GM18526 (cell line): ENCODE measurements around the gene GUCY2C.

ENCODE experiments used
- POLR2A ChIP-seq: IDR thresholded peaks from 3 replicates; pipeline ENCODE4 v1.6.1; 2011; ENCODE audit not compliant: insufficient read length; ENCODE audit errors: extremely low read depth

The GUCY2C gene

DNA sequence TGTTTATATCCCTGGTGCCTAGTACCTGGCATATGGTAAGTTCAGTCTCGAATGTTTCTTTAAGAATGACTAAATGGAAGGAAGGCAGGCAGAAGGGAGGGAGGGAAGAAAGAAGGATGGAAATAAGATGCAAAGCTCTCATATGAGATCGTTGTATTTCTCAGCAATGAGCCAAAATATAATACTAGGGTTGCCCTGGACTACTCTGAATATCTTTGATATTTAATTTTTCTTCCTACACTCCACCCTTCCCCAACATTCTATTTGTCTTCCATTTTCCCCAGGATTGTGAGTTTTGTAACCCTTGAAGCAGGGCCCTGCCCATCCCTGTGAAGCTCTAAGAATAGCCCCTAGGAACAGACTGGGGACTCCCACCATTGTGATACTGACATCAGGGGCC lies 43.9 kb downstream of the GUCY2C start:
- TF ChIP-seq POLR2A, result no peak

DNA sequence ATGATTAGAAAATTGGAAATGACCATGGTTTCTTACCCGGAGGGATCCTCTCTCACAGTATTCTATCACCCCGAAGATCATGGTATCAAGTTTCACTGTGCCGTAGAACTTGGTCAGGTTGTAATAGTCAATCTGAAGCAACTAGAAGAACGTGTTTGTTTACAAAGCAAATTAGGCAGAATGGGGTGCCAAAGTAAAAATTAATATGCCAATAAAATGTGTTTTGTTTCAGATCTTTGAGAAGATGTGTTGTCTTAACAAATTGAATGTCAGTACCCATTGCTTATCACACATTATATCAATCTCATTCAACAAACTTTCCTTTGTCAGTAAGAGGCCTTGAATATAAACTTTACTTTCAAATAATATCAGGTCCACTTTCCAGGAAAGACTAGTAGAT lies 45.0 kb downstream of the GUCY2C start:
- no peak for TF ChIP-seq POLR2A

DNA sequence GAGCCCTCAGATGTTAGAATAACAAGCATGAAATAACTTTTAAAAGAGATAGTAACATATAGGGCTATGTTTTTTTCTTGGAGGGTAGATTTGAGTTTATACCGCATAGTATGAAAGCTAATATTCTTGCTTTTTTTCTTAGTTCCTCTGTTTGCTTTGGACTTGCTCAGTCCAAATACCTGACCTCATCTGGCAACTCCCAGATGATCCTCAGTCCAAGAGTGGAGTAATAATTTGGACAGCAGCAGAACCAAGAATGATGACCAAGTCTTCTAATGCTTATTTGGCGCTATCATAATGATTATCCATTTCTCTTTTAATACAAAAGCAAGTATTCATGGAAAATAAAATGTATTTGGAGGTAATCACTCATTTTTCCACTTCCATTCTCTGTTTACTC lies 45.6 kb downstream of the GUCY2C start:
- no peak for TF ChIP-seq POLR2A

DNA sequence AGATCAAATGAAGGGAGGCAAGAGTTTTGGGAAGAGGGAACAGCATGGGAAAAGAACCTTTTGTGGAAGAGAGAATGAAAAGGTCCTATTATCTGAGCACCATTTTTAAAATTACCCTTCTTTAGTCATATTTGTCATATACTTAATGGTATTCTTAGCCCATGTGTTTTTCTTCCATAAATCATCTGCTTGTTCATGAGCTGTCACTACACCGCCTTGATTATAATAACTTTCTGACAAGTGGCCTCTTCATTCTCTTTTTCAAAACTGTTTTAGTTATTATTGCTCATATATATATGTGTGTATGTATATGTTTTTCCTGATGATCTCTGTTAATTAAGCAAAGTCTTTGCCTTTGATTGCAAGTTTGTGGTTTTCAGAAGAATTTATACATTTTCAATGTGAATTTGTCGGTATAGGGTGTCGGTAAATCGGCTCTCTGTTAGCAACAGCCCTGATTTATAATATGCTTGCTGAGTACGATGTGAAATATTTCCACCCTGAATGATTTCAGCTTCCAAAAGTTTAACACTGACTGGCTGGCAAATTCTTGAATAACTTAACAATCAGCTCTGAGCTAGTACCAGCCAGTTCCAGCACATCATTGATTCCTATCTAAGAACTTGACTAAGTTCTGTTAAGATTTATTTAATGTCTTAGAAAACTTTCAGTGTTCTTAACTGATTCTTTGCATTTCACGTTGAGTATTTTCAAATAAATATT lies 49.2 kb downstream of the GUCY2C start:
- no peak for TF ChIP-seq POLR2A

DNA sequence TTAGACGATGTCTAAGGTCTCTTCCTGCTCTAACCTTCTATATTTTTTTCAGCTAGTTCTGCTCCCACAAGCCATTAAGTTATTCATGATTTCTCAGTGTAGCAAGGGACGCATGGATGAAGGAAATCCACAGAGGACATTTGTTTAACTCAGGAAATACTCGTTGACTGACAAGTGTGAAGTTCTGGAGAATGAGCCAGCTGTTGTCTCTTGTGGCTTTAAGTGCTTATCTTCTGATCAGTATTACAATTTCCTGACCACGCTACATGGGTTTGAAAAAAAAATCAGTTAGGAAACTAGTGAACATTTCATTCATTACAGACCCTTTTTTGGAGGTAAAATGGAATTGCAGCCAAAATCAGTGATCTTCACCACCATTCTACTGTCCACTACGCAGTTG lies 53.1 kb downstream of the GUCY2C start:
- no peak for TF ChIP-seq POLR2A

DNA sequence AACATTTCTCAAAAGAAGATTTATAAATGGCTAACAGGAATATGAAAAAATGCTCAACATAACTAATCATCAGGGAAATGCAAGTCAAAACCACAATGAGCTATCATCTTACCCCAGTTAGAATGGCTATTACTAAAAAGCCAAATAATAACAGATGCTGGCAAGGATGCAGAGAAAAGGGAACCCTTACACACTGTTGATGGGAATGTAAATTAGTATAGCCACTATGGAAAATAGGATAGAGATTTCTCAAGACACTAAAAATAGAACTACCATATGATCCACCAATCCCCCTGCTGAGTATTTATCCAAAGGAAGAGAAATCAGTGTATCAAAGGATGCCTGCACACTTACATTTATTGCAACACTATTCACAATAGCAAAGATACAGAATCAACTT lies 58.3 kb downstream of the GUCY2C start:
- TF ChIP-seq POLR2A, result no peak

DNA sequence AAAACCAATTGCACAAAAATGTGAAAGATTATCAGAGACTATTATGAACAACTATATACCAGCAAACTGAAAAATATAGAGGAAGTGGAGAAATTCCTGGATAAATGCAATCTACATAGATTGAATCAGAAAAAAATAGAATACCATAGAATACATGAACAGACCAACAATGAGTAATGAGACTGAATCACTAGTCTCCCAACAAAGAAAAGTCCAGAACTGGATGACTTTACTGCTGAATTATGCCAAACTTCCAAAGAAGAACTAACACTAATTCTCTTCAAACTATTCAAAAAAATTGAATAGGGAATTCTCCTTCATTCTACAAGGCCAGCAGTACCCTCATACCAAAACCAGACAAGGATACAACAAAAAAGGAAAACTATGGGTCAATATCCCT lies 60.6 kb downstream of the GUCY2C start:
- no peak for TF ChIP-seq POLR2A

DNA sequence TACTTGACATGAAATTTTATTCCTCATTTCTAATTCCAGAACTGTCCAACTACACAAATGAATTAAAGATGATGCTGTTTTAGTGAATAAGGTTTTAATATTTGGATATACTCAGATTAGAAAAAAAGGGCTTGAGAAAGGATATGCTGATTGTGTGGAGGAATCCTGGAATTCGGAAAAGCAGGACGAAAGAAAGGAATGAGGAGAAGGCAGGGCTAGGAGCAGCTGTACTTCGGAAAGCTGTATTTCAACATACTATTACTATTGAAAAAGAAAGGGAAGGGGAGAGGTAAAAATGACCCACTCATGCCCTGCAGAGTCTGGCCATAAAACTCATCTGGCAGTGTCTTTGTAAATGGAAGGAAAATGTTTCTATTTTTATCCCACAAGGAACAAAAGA lies 65.6 kb downstream of the GUCY2C start:
- TF ChIP-seq POLR2A, result no peak

DNA sequence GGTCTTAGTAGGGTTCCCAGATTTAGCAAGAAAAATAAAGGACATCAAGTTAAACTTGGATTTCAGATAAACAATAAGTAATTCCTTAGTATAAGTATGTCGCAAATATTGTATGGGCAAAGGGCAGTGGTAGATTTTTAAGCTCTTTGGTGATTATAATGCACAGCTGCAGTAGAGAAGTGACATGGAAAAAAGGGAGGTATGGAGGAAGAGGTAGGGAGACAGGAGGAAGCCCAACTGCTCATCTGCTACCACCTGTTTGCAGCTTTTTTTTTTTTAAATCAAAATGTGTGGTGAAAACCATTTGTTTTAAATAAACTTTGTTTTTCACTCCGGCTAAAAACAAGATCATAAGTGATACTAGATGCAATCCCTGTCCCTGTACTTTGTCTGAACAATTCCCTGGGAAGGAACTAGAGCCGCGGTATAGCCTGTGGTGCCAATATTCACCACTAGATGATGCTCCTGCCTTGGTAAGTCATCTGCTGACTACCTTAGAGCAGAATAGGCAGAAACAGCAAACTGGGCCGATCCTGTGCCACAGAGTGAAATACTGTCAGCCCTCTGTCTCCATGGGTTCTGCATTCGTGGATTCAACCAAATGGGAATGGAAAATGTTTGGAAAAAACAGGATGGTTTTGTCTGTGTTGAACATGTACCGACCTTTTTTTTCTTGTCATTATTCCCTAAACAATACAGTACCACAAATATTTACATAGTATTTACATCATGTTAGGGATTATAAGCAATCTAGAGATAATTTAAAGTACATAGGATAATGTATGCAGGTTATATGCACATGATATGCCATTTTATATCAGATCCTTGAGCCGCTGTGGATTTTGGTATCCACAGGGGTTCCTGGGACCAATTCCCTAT lies 66.3 kb downstream of the GUCY2C start:
- TF ChIP-seq POLR2A, result no peak

DNA sequence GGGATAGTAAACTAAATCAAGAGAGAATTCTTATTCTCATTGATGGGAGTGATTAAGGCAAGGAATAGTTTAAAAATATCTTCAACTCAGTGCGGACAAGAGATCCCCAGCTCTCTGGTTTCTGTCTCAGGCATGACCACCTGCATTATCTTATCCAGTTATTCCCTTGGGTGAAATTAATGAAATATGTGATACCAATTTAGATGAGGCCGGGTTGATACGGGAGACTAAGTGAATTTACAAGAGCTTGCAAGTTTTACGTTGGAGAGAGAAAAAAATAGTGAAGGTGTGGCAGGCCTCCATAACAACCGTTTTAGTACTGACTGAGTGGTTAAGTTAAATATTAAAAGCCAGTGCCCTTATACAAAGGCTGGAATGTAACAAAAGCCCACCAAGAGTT lies 67.6 kb downstream of the GUCY2C start:
- TF ChIP-seq POLR2A, result no peak

DNA sequence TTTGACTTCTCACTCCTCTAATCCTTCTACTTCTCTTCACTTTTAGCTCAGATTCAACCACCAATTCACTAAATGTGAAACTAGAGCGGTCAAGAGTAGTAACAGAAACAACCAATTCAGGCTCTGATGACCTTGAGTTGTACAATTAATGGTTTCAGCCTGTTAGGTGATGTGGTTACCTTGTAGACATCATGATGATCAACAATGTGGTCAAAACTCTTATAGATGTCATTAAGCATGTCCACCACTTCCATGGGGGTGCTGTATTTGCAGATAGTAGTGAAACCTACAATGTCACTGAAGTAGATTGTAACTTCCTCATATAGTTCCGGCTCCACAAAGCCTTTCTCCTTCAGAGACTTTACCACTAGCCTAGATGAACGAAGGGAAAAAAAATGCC lies 74.6 kb downstream of the GUCY2C start:
- no peak for TF ChIP-seq POLR2A

DNA sequence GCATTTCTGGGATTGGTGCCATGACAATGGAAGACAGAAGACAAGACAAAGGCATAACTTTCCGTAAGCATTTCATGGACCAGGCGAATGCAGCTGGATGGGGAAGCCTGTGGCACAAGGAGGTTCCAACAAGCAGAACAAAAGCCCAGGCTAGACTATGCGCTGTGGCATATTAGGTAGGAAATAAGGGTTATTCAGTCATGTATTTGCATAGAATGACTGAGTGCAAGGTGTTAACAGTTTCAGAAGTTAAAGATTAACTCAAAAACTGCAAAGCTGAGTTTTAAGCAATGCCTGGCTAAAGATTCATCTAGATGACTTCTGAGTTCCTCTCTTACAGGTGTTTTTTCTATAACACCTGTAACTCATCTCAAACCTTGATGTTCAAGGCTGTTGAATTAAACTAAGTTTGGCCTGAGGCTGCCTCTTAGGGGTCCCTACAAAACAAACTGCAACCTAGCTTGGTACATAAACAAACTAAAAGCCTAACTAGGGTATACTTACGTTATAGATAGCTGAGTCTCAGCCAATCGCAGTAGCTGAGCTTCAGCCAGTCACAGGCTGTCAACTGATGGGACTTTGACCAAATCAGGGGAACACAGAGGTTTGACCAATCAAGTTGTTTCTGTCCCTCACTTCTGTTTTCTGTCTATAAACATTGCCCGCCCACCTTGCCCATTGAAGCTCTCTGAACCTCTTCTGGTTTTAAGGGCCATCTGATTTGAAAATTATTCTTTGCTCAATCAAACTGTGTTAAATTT lies 76.5 kb downstream of the GUCY2C start:
- no peak for TF ChIP-seq POLR2A

DNA sequence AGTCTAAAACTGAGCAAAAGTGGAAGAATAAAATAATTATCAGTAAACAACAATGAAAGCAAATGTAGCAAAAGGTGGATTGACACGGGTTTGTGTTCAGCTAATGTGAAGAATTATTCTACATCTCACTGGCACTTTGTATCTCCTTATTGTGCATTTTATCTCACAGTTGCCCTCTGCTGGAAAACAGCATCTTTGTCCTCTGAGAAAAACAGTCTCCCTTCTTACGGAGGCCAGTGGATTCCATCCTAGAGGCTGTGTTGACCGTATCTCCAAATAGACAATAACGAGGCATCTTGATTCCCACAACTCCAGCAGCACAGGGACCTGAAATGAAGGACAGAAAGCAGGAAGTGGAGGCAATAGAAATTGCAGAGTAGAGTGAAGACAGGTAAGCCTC lies 77.4 kb downstream of the GUCY2C start:
- TF ChIP-seq POLR2A, result no peak

DNA sequence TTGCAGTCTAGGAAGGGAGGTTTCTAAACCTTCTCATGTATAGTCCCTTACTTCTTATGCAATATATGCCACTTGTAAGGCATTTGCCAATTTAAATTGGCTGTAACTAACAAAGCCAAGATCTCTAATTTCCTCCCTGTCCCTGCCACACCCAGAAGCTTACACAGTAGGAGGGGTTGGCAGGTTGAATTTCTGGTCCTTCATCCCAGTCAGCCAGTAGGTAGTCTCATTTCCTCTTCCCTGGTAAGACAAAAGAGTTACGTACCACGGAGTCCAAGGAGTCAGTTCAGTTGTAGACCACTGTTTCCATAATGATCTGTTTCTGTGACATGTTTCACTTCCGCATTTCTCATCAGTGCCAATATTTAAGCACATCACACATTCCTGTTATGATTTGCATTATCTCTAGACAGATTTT lies 81.7 kb downstream of the GUCY2C start:
- no peak for TF ChIP-seq POLR2A

DNA sequence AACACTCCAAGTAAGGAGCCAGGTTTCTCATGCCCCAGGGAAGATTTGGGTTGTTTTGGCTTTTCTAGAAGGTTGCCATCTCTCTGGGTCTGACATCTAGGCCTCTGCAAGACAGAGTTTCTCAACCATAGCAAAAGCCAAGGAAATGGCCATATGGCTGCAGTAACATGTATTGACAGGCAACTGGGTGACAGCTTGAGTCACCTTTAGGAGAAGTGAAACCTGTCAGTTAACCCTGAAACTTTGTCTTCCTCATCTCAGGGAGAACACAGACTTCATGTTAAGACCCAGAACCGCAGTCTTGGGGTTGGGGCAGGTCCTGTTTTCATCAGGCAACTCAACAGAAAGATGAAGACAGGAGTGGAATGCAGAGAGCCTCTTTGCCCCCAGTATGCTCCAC lies 82.7 kb downstream of the GUCY2C start:
- TF ChIP-seq POLR2A, result no peak
